CMK (cell line): ENCODE data around the gene LASP1.
"Not testable (repeated sequence)": the region's sequence is repeated elsewhere in the genome, so short reads cannot be mapped to it uniquely, and the experiment has no call there.

ENCODE experiments used
- DNase-seq: peaks from one replicate; pipeline ENCODE4 v3.0.0-alpha.2; 2010; ENCODE audit warnings: low read depth

Gene LASP1

GRCh38 chr17:38908676-38909181, 38.9 kb downstream of the LASP1 start:
- DNase-seq: no peak

GRCh38 chr17:38910325-38910724, 40.5 kb downstream of the LASP1 start:
- DNase-seq: no peak

GRCh38 chr17:38911081-38911730, 41.3 kb downstream of the LASP1 start:
- no peak for DNase-seq

- not testable (repeated sequence) for DNase-seq
Measured at GRCh38 chr17:38911731-38912081, 41.8 kb downstream of the LASP1 start.

GRCh38 chr17:38912221-38912813, 42.5 kb downstream of the LASP1 start:
- no peak for DNase-seq

- DNase-seq: no peak
Measured at GRCh38 chr17:38914741-38915638, 45.1 kb downstream of the LASP1 start.

- DNase-seq: no peak
Measured at GRCh38 chr17:38915639-38915995, 45.8 kb downstream of the LASP1 start.

GRCh38 chr17:38916771-38917170, 46.9 kb downstream of the LASP1 start:
- DNase-seq: no peak

- no peak for DNase-seq
Measured at GRCh38 chr17:38917259-38917658, 47.4 kb downstream of the LASP1 start.

GRCh38 chr17:38918129-38918913, 48.5 kb downstream of the LASP1 start:
- DNase-seq: no peak

- no peak for DNase-seq
Measured at GRCh38 chr17:38918916-38919315, 49.1 kb downstream of the LASP1 start.

GRCh38 chr17:38919316-38920078, 49.6 kb downstream of the LASP1 start:
- no peak for DNase-seq

- DNase-seq: no peak
Measured at GRCh38 chr17:38920374-38921291, 50.8 kb downstream of the LASP1 start.

- no peak for DNase-seq
Measured at GRCh38 chr17:38921756-38922411, 52.0 kb downstream of the LASP1 start.

GRCh38 chr17:38922538-38923297, 52.9 kb downstream of the LASP1 start:
- DNase-seq: no peak

GRCh38 chr17:38925263-38925995, 55.6 kb downstream of the LASP1 start, which contains the start of gene LASP1NB:
LASP1NB (plus strand) TSS chr17:38925614.
- DNase-seq: no peak

GRCh38 chr17:38926293-38927070, 56.6 kb downstream of the LASP1 start:
- DNase-seq: peak; percentile 42
